C4-2B (cell line): ENCODE measurements around the gene DSCAML1.

ENCODE experiments used
- ZFX ChIP-seq: fragments of 450-650 bp; IDR thresholded peaks from 2 replicates; pipeline ENCODE4 v1.6.1; 2017
- TF ChIP-seq, protein P1 (sequence below): fragments of 450-650 bp; conservative IDR thresholded peaks from 2 replicates; pipeline ENCODE4 v1.5.1; 2017; ENCODE audit warnings: mild to moderate bottlenecking

DNA sequence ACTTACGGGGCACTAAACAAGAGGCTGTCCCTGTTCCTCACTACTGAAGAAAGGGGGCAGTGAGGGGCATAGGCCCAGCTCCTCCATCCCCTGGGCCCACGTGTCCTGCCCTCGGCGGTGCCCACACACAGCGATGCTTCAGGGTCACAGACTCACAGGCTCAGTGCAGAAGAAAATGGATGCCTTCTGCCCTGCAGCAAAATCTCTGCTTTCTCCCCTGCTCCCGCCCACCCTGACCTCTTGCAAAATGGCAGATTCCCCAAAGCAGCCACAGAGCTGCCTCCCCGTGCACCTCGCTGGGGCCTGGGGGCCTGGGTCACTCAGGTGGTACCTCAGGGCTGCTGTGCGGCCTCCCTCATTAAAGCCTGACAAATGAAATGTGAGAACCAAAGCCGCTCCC, 204.0 kb downstream of the DSCAML1 start:
- TF ChIP-seq, protein P1, sequence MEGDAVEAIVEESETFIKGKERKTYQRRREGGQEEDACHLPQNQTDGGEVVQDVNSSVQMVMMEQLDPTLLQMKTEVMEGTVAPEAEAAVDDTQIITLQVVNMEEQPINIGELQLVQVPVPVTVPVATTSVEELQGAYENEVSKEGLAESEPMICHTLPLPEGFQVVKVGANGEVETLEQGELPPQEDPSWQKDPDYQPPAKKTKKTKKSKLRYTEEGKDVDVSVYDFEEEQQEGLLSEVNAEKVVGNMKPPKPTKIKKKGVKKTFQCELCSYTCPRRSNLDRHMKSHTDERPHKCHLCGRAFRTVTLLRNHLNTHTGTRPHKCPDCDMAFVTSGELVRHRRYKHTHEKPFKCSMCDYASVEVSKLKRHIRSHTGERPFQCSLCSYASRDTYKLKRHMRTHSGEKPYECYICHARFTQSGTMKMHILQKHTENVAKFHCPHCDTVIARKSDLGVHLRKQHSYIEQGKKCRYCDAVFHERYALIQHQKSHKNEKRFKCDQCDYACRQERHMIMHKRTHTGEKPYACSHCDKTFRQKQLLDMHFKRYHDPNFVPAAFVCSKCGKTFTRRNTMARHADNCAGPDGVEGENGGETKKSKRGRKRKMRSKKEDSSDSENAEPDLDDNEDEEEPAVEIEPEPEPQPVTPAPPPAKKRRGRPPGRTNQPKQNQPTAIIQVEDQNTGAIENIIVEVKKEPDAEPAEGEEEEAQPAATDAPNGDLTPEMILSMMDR, result no peak
- TF ChIP-seq ZFX, result no peak
